Neural cell (in vitro differentiated cells): ENCODE data around the gene COL4A2. TPM values are rescaled to one million over a fixed set of nuclear protein-coding genes. Genes with fewer than 3 reads are reported as not detected.

Source experiments
- H2AFZ ChIP-seq: fragments of 200-600, 300-800 bp; sonication (generic), shearing (Covaris generic); 2 replicates; pipeline ENCODE4 v1.6.0; 2014; ENCODE audit warnings: low read depth, mild to moderate bottlenecking, antibody characterized with exemption, low read length, moderate library complexity
- H3F3A ChIP-seq: fragments of 200-600 bp; shearing (Covaris generic); 2 replicates; pipeline ENCODE4 v1.6.1; 2016; ENCODE audit warnings: mild to moderate bottlenecking, moderate library complexity, mixed read lengths, antibody characterized with exemption, low read length; ENCODE audit not compliant: insufficient read depth, poor library complexity, severe bottlenecking
- H3K27ac ChIP-seq: fragments of 200-600, 300-800 bp; sonication (generic), shearing (Covaris generic); 2 replicates; pipeline ENCODE4 v1.5.1; 2014; ENCODE audit warnings: mild to moderate bottlenecking, low read length, moderate library complexity
- H3K27me3 ChIP-seq: fragments of 300-800, 200-600 bp; sonication (generic), shearing (Covaris generic); 2 replicates; pipeline ENCODE4 v1.6.0; 2014; ENCODE audit warnings: mild to moderate bottlenecking, low read depth, low read length, moderate library complexity; ENCODE audit not compliant: insufficient read depth
- H3K36me3 ChIP-seq: fragments of 300-800, 200-600 bp; sonication (generic), shearing (Covaris generic); 2 replicates; pipeline ENCODE4 v1.5.1; 2014; ENCODE audit warnings: mild to moderate bottlenecking, antibody characterized with exemption, low read length, moderate library complexity; ENCODE audit not compliant: insufficient read depth
- H3K4me2 ChIP-seq: fragments of 300-800, 200-600 bp; sonication (generic), shearing (Covaris generic); 2 replicates; pipeline ENCODE4 v1.6.0; 2014; ENCODE audit warnings: mild to moderate bottlenecking, low read length
- H3K4me3 ChIP-seq: fragments of 300-800, 200-600 bp; sonication (generic), shearing (Covaris generic); 2 replicates; pipeline ENCODE4 v1.5.1; 2014; ENCODE audit warnings: mild to moderate bottlenecking, low read length, moderate library complexity
- H3K79me2 ChIP-seq: fragments of 200-600 bp; shearing (Covaris generic); replicated peaks from 2 replicates; pipeline ENCODE4 v1.6.0; 2014; ENCODE audit warnings: mild to moderate bottlenecking, low read length, moderate library complexity; ENCODE audit not compliant: insufficient read depth
- H3K9ac ChIP-seq: fragments of 300-800, 200-600 bp; sonication (generic), shearing (Covaris generic); 2 replicates; pipeline ENCODE4 v1.6.1; 2016; ENCODE audit warnings: mild to moderate bottlenecking, low read length, mixed read lengths
- H3K9me2 ChIP-seq: fragments of 200-600 bp; shearing (Covaris generic); 2 replicates; pipeline ENCODE4 v1.6.1; 2016; ENCODE audit warnings: mild to moderate bottlenecking, low read length, mixed read lengths; ENCODE audit not compliant: insufficient read depth
- H3K9me3 ChIP-seq: fragments of 200-600, 300-800 bp; sonication (generic), shearing (Covaris generic); 2 replicates; pipeline ENCODE4 v1.6.1; 2016; ENCODE audit warnings: mild to moderate bottlenecking, mixed run types, low read length, moderate library complexity, mixed read lengths
- H4K20me1 ChIP-seq: fragments of 200-600 bp; shearing (Covaris generic); 2 replicates; pipeline ENCODE4 v1.6.1; 2016; ENCODE audit warnings: mild to moderate bottlenecking, mixed run types; ENCODE audit not compliant: insufficient read depth
- EP300 ChIP-seq: fragments of 450-650 bp; conservative IDR thresholded peaks from 2 replicates; pipeline ENCODE4 v1.6.1; 2014; ENCODE audit warnings: antibody characterized with exemption, mild to moderate bottlenecking, moderate library complexity; ENCODE audit not compliant: poor library complexity, severe bottlenecking
- EZH2 ChIP-seq: fragments of 200-600, 300-800 bp; shearing (Covaris generic), sonication (generic); IDR thresholded peaks from 2 replicates; pipeline ENCODE4 v1.6.1; 2014; ENCODE audit warnings: antibody characterized with exemption, low read length, borderline replicate concordance, mild to moderate bottlenecking; ENCODE audit not compliant: insufficient read depth, poor library complexity, severe bottlenecking
- MXI1 ChIP-seq: fragments of 450-650 bp; conservative IDR thresholded peaks from 2 replicates; pipeline ENCODE4 v1.6.1; 2014; ENCODE audit warnings: antibody characterized with exemption, mild to moderate bottlenecking; ENCODE audit not compliant: poor library complexity, severe bottlenecking
- POLR2AphosphoS5 ChIP-seq: IDR thresholded peaks from 2 replicates; pipeline ENCODE4 v1.6.1; 2012
- RAD21 ChIP-seq: fragments of 450-650 bp; conservative IDR thresholded peaks from 2 replicates; pipeline ENCODE4 v1.6.1; 2014; ENCODE audit warnings: antibody characterized with exemption, mild to moderate bottlenecking, moderate library complexity
- SMC3 ChIP-seq: fragments of 450-650 bp; conservative IDR thresholded peaks from 2 replicates; pipeline ENCODE4 v1.6.1; 2014; ENCODE audit warnings: antibody characterized with exemption, mild to moderate bottlenecking, moderate library complexity; ENCODE audit not compliant: poor library complexity
- TAF1 ChIP-seq: IDR thresholded peaks from 2 replicates; pipeline ENCODE4 v1.6.1; 2012; ENCODE audit warnings: low read depth
- polyA plus RNA-seq: library from polyadenylated mRNA; depleted of rRNA; stranded (reverse); fragments of >200 nt; gene quantifications from 2 replicates; pipeline ENCODE4 v1.2.3, GENCODE V29; 2014
- TF ChIP-seq, protein P1 (sequence below): IDR thresholded peaks from 2 replicates; pipeline ENCODE4 v1.6.1; 2012; ENCODE audit warnings: borderline replicate concordance
- TF ChIP-seq, protein P2 (sequence below): fragments of 450-650 bp; IDR thresholded peaks from 2 replicates; pipeline ENCODE4 v1.5.1; 2014; ENCODE audit warnings: antibody characterized with exemption, mild to moderate bottlenecking, moderate library complexity; ENCODE audit not compliant: poor library complexity, severe bottlenecking

COL4A2 gene
- polyA plus RNA-seq, 1 donor from 2014 or later: 30.8 TPM

DNA sequence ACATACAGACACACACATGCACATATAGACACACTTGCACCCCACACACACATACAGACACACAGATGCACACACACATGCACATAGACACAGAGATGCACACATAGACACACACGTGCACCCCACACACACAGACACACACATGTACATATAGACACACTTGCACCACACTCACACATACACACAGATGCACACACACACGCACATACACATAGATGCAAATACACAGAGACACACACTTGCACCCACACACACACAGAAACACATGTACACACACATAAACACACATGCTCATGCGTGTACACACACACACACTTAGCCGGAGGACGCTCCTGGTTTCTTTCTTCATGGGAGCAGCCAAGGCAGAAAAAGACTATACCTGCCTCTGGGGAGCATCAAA lies 10.0 kb downstream of the COL4A2 start:
- Histone ChIP-seq H3K4me3 (no peak overlapping the region), H3F3A (no peaks in the 10 kb centered on the region), H3K27me3 (no peaks in the 10 kb centered on the region), H3K9me2 (no peaks in the 10 kb centered on the region), H3K9me3 (no peaks in the 10 kb centered on the region), H3K36me3 (no peaks in the 10 kb centered on the region), H3K79me2 (no peaks in the 10 kb centered on the region), H3K9ac (no peak overlapping the region), H4K20me1 (no peaks in the 10 kb centered on the region), H3K4me2 (no peak overlapping the region), H2AFZ (no peak overlapping the region), H3K27ac (no peak overlapping the region)
- no peak for TF ChIP-seq RAD21
- no peak for TF ChIP-seq POLR2AphosphoS5
- no peak for TF ChIP-seq EP300
- no peak for TF ChIP-seq TAF1
- TF ChIP-seq, protein P1, sequence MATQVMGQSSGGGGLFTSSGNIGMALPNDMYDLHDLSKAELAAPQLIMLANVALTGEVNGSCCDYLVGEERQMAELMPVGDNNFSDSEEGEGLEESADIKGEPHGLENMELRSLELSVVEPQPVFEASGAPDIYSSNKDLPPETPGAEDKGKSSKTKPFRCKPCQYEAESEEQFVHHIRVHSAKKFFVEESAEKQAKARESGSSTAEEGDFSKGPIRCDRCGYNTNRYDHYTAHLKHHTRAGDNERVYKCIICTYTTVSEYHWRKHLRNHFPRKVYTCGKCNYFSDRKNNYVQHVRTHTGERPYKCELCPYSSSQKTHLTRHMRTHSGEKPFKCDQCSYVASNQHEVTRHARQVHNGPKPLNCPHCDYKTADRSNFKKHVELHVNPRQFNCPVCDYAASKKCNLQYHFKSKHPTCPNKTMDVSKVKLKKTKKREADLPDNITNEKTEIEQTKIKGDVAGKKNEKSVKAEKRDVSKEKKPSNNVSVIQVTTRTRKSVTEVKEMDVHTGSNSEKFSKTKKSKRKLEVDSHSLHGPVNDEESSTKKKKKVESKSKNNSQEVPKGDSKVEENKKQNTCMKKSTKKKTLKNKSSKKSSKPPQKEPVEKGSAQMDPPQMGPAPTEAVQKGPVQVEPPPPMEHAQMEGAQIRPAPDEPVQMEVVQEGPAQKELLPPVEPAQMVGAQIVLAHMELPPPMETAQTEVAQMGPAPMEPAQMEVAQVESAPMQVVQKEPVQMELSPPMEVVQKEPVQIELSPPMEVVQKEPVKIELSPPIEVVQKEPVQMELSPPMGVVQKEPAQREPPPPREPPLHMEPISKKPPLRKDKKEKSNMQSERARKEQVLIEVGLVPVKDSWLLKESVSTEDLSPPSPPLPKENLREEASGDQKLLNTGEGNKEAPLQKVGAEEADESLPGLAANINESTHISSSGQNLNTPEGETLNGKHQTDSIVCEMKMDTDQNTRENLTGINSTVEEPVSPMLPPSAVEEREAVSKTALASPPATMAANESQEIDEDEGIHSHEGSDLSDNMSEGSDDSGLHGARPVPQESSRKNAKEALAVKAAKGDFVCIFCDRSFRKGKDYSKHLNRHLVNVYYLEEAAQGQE: no peak

DNA sequence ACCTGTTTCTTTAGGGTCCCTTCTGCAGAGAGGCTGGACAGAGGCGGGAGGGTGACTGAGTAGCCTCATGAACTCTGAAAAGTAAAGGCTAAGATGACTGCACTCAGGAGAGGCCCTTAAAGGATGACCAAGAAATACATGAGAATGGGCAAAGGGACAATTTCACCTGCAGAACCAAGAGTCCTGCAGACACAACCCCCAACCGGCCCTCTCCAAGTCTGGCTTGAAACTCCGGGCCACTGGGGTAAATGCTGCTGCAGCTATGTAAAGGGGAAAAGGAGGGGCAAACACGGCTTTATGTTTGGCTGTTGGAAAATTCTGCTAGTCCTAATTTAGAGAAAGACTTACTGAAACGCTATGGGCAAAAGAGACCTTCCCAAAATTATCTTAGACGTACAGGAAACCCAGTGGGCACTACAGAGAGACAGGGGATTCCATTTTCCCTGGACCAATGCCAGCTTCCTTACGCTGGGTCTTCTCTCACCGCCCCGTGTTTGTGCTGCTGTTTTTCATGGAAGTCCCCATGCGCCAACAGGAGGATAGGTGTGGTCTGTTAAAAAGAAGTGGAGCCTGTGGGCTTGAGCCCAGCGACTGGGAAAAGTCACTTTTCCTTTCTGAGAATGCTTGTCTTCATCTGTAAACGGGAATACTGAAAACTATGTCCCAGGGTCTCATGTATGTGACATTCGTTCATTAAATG lies 10.6 kb downstream of the COL4A2 start:
- H2AFZ ChIP-seq: no peak overlapping the region
- no peaks in the 10 kb centered on the region for H4K20me1 ChIP-seq

More for the DNA sequence above, 10.6 kb downstream of the COL4A2 start:
- Histone ChIP-seq H3K27ac (no peak overlapping the region), H3K4me2 (no peak overlapping the region), H3K27me3 (no peaks in the 10 kb centered on the region), H3K4me3 (no peak overlapping the region), H3F3A (no peaks in the 10 kb centered on the region), H3K9me3 (no peaks in the 10 kb centered on the region), H3K79me2 (no peaks in the 10 kb centered on the region), H3K9ac (no peak overlapping the region), H3K9me2 (no peaks in the 10 kb centered on the region), H3K36me3 (no peaks in the 10 kb centered on the region)
- TF ChIP-seq TAF1 (no peak), MXI1 (no peak), SMC3 (no peak), EZH2 (no peak), RAD21 (no peak), EP300 (no peak), POLR2AphosphoS5 (no peak)
- TF ChIP-seq, protein P1: no peak
- TF ChIP-seq, protein P2, sequence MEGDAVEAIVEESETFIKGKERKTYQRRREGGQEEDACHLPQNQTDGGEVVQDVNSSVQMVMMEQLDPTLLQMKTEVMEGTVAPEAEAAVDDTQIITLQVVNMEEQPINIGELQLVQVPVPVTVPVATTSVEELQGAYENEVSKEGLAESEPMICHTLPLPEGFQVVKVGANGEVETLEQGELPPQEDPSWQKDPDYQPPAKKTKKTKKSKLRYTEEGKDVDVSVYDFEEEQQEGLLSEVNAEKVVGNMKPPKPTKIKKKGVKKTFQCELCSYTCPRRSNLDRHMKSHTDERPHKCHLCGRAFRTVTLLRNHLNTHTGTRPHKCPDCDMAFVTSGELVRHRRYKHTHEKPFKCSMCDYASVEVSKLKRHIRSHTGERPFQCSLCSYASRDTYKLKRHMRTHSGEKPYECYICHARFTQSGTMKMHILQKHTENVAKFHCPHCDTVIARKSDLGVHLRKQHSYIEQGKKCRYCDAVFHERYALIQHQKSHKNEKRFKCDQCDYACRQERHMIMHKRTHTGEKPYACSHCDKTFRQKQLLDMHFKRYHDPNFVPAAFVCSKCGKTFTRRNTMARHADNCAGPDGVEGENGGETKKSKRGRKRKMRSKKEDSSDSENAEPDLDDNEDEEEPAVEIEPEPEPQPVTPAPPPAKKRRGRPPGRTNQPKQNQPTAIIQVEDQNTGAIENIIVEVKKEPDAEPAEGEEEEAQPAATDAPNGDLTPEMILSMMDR: no peak
